ENCODE data around the gene HSPA1A.

DNA sequence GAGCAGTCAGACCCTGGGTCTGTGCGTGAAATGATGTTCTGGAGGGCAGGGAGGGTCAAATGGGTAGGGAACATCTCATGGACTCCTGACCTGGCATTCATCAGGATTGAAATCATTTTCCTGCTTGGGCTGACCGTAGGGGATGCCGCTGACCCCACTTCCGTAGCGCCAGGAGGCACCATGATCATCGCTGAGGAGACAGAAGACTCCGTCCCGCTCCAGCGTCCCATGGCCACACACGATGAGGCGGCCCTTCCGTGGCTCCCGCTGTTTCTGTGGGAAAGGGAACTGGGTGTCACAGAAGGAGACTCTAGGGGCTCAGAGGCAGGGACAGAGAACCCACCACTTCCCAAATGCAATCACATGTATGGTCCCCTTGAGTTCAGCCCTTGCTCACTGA is 45.0 kb downstream of the HSPA1A start:
- no peak for TF ChIP-seq CTCF (conservative IDR thresholded peaks at IDR 0.05; ENCODE audit: low read length)
- TF ChIP-seq EZH2phosphoT487 (IDR thresholded peaks at IDR 0.05; ENCODE audit: borderline replicate concordance), result no peak
